Activated naive CD8-positive, alpha-beta T cell treated with anti-CD3 and anti-CD28 coated beads, Interleukin-2, amount 50 U/mL, for 16 hours (primary cell): ENCODE results near the gene SRPK2.
A peak's percentile ranks its signal among the peaks of the same experiment; 100 is the strongest.
"Not testable (repeated sequence)": the region's sequence is repeated elsewhere in the genome, so short reads cannot be mapped to it uniquely, and the experiment has no call there.

ENCODE experiments used
- DNase-seq: peaks from one replicate; pipeline ENCODE4 v3.0.0-alpha.2; 2020; ENCODE audit warnings: low read depth, low spot score

SRPK2 gene

GRCh38 chr7:105388356-105389087 lies at the start of gene SRPK2:
SRPK2 (minus strand) TSS chr7:105388921.
- peak; percentile 60 for DNase-seq

- DNase-seq: no peak
Measured at GRCh38 chr7:105438254-105438653, 49.5 kb upstream of the SRPK2 start.

GRCh38 chr7:105437356-105437755 lies 48.6 kb upstream of the SRPK2 start:
- DNase-seq: not testable (repeated sequence)

GRCh38 chr7:105429746-105430612 lies 41.3 kb upstream of the SRPK2 start:
- no peak for DNase-seq

- no peak for DNase-seq
Measured at GRCh38 chr7:105426606-105427146, 38.0 kb upstream of the SRPK2 start.

GRCh38 chr7:105423987-105424386 lies 35.3 kb upstream of the SRPK2 start:
- DNase-seq: no peak

- no peak for DNase-seq
Measured at GRCh38 chr7:105413887-105414437, 25.2 kb upstream of the SRPK2 start.

GRCh38 chr7:105410774-105411173 lies 22.1 kb upstream of the SRPK2 start:
- DNase-seq: not testable (repeated sequence)

- DNase-seq: not testable (repeated sequence)
Measured at GRCh38 chr7:105409775-105410174, 21.1 kb upstream of the SRPK2 start.

- DNase-seq: no peak
Measured at GRCh38 chr7:105408791-105409410, 20.2 kb upstream of the SRPK2 start.

- no peak for DNase-seq
Measured at GRCh38 chr7:105403128-105403527, 14.4 kb upstream of the SRPK2 start.

- DNase-seq: no peak
Measured at GRCh38 chr7:105402221-105403095, 13.7 kb upstream of the SRPK2 start.

GRCh38 chr7:105399043-105399725 lies 10.5 kb upstream of the SRPK2 start:
- DNase-seq: no peak

GRCh38 chr7:105396566-105396965 lies 7.8 kb upstream of the SRPK2 start:
- DNase-seq: no peak

- DNase-seq: no peak
Measured at GRCh38 chr7:105391429-105391828, 2.7 kb upstream of the SRPK2 start.

- no peak for DNase-seq
Measured at GRCh38 chr7:105389889-105390288, 1.2 kb upstream of the SRPK2 start.

GRCh38 chr7:105389088-105389650 lies 448 bp upstream of the SRPK2 start:
- DNase-seq: no peak

GRCh38 chr7:105387508-105388355 lies 989 bp downstream of the SRPK2 start:
- no peak for DNase-seq

- DNase-seq: no peak
Measured at GRCh38 chr7:105377903-105378302, 10.8 kb downstream of the SRPK2 start.
